K562 (cell line): ENCODE results near the gene CD47. TPM values are rescaled to one million over a fixed set of nuclear protein-coding genes. Genes with fewer than 3 reads are reported as not detected.

Experiments
- ATF6 ChIP-seq: sonication (generic); formaldehyde crosslinking; IDR thresholded peaks from 2 replicates; pipeline ENCODE4 v1.4.0; 2020; ENCODE audit warnings: mild to moderate bottlenecking, missing genetic modification reagents
- BACH1 ChIP-seq: fragments of 200-800 bp; sonication (Bioruptor generic); IDR thresholded peaks from 2 replicates; pipeline ENCODE4 v1.6.1; 2016; ENCODE audit warnings: missing genetic modification characterization, missing compliant biosample characterization
- CUX1 ChIP-seq: fragments of 200-800 bp; sonication (Bioruptor generic); IDR thresholded peaks from 2 replicates; pipeline ENCODE4 v1.6.1; 2016; ENCODE audit warnings: missing genetic modification characterization, missing compliant biosample characterization
- CXXC5 ChIP-seq: fragments of 250-450 bp; sonication (Bioruptor Pico); IDR thresholded peaks from 2 replicates; pipeline ENCODE4 v1.8.0; 2022; ENCODE audit warnings: inconsistent platforms, mild to moderate bottlenecking, moderate library complexity
- GATAD2B ChIP-seq: fragments of 450-650 bp; IDR thresholded peaks from 2 replicates; pipeline ENCODE4 v1.6.1; 2017; ENCODE audit warnings: mild to moderate bottlenecking, borderline replicate concordance
- HNRNPK ChIP-seq: fragments of 200-400 bp; formaldehyde crosslinking; IDR thresholded peaks from one replicate; pipeline ENCODE4 v1.6.1; 2018; ENCODE audit warnings: mild to moderate bottlenecking, low read depth, low read length; ENCODE audit not compliant: poor library complexity, severe bottlenecking
- POLR2B ChIP-seq: fragments of 450-650 bp; IDR thresholded peaks from 2 replicates; pipeline ENCODE4 v1.6.1; 2018; ENCODE audit warnings: low read depth; ENCODE audit not compliant: partially characterized antibody
- POLR2H ChIP-seq: IDR thresholded peaks from 2 replicates; pipeline ENCODE4 v1.6.1; 2016; ENCODE audit warnings: missing genetic modification characterization, low read depth, mild to moderate bottlenecking, control low read depth, missing compliant biosample characterization, moderate library complexity
- SAFB ChIP-seq: fragments of 200-400 bp; formaldehyde crosslinking; IDR thresholded peaks from 2 replicates; pipeline ENCODE4 v1.6.1; 2017; ENCODE audit warnings: low read depth, low read length, borderline replicate concordance
- SNIP1 ChIP-seq: fragments of 450-650 bp; IDR thresholded peaks from 2 replicates; pipeline ENCODE4 v1.7.1; 2017; ENCODE audit warnings: low read depth, mild to moderate bottlenecking
- TARDBP ChIP-seq: fragments of 450-650 bp; IDR thresholded peaks from 2 replicates; pipeline ENCODE4 v1.6.1; 2016
- U2AF2 ChIP-seq: fragments of 200-400 bp; formaldehyde crosslinking; optimal IDR thresholded peaks from 2 replicates; pipeline ENCODE3; 2017; ENCODE audit warnings: low read depth, mild to moderate bottlenecking, low read length
- polyA plus RNA-seq, 8 experiments: library from polyadenylated mRNA; depleted of rRNA in 4 of 8; stranded (reverse) in 5 of 8; unstranded in 3 of 8; fragments of >200 nt; fragmentation: Nextera tagmentation in 2 of 8; fragmentation: Illumina TruSeq in 1 of 8; extraction: Ambion mirVana in 2 of 8; extraction: Trizol in 1 of 8; gene quantifications; 2 replicates each; pipeline versions ENCODE4 v1.2.1 to v1.2.3, GENCODE V29; 2011 to 2014; ENCODE audit warnings: inconsistent platforms in 1 of 8, missing spikeins in 1 of 8
- total RNA-seq, 7 experiments: library from RNA; depleted of rRNA in 6 of 7; stranded (reverse); fragments of >200 nt in 6 of 7; fragmentation: Illumina TruSeq in 2 of 7; extraction: Trizol in 2 of 7; gene quantifications; 2 replicates each; pipeline versions ENCODE4 v1.2.1 to v1.2.3, GENCODE V29; 2011 to 2021; ENCODE audit warnings: low replicate concordance in 1 of 7
- TF ChIP-seq, protein P1 (sequence below), 2 experiments: IDR thresholded peaks; 2 replicates each; pipeline ENCODE4 v1.6.1; 2011; ENCODE audit warnings: borderline replicate concordance in 1 of 2, control low read depth in 1 of 2, low read depth in 1 of 2, low read length in 1 of 2, mild to moderate bottlenecking in 1 of 2, mixed read lengths in 1 of 2, moderate library complexity in 1 of 2; ENCODE audit not compliant: insufficient read depth in 1 of 2, insufficient read length in 1 of 2, poor library complexity in 1 of 2, severe bottlenecking in 1 of 2; ENCODE audit errors: extremely low read depth in 1 of 2
- TF ChIP-seq, protein P2 (sequence below), 3 experiments: fragments of 200-800 bp in 1 of 3; sonication (Bioruptor generic) in 1 of 3; sonication (generic) in 1 of 3; formaldehyde crosslinking in 1 of 3; IDR thresholded peaks; 2 replicates each; pipeline versions ENCODE4 v1.6.1 to v1.8.0; 2016 to 2022; ENCODE audit warnings: mild to moderate bottlenecking in 2 of 3, missing compliant biosample characterization in 2 of 3, missing genetic modification characterization in 2 of 3, missing genetic modification reagents in 1 of 3
- TF ChIP-seq, protein P3 (sequence below): fragments of 250-450 bp; sonication (Bioruptor Pico); IDR thresholded peaks from 2 replicates; pipeline ENCODE4 v1.9.0; 2021; ENCODE audit warnings: mild to moderate bottlenecking

The CD47 gene
- total and polyA plus RNA-seq, 9 of the 15 experiments (the other 6 are each of a cell fraction or from before 2014, with no cell fraction given), result 10.2 to 62.6 (median 36.3) TPM

- TF ChIP-seq, protein P1, sequence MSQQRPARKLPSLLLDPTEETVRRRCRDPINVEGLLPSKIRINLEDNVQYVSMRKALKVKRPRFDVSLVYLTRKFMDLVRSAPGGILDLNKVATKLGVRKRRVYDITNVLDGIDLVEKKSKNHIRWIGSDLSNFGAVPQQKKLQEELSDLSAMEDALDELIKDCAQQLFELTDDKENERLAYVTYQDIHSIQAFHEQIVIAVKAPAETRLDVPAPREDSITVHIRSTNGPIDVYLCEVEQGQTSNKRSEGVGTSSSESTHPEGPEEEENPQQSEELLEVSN (IDR thresholded peaks at IDR 0.05; ENCODE audit: borderline replicate concordance in 1 of 2, extremely low read depth in 1 of 2, insufficient read depth in 1 of 2, insufficient read length in 1 of 2, low read depth in 1 of 2, low read length in 1 of 2, poor library complexity in 1 of 2, severe bottlenecking in 1 of 2), result no peak
- TF ChIP-seq TARDBP (no peak), SAFB (no peak), POLR2B (no peak), GATAD2B (no peak), CXXC5 (CRISPR knock-in tag) (peak; percentile 41; the same call in 1 of the 2 replicates), SNIP1 (no peak), CUX1 (CRISPR knock-in tag) (no peak), ATF6 (no peak), POLR2H (tag) (no peak), U2AF2 (no peak), BACH1 (tag) (no peak), HNRNPK (no peak)
- TF ChIP-seq, protein P2, sequence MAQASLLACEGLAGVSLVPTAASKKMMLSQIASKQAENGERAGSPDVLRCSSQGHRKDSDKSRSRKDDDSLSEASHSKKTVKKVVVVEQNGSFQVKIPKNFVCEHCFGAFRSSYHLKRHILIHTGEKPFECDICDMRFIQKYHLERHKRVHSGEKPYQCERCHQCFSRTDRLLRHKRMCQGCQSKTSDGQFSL (CRISPR knock-in tag; IDR thresholded peaks at IDR 0.05), result no peak
- TF ChIP-seq, protein P2 (tag; IDR thresholded peaks at IDR 0.05), result no peak
- TF ChIP-seq, protein P3, sequence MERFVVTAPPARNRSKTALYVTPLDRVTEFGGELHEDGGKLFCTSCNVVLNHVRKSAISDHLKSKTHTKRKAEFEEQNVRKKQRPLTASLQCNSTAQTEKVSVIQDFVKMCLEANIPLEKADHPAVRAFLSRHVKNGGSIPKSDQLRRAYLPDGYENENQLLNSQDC (CRISPR knock-in tag), result no peak
Observed at GRCh38 chr3:108099679-108100428, 9.0 kb upstream of the CD47 start (continued).
